Measurements from ENCODE around the gene ANKS6. TPM values are rescaled to one million over a fixed set of nuclear protein-coding genes. Genes with fewer than 3 reads are reported as not detected.

ANKS6 gene
- total and polyA plus RNA-seq, 10 of the 15 experiments (the other 5 are each of a cell fraction or from before 2014, with no cell fraction given): 2.0 to 16.2 (median 6.1) TPM

DNA sequence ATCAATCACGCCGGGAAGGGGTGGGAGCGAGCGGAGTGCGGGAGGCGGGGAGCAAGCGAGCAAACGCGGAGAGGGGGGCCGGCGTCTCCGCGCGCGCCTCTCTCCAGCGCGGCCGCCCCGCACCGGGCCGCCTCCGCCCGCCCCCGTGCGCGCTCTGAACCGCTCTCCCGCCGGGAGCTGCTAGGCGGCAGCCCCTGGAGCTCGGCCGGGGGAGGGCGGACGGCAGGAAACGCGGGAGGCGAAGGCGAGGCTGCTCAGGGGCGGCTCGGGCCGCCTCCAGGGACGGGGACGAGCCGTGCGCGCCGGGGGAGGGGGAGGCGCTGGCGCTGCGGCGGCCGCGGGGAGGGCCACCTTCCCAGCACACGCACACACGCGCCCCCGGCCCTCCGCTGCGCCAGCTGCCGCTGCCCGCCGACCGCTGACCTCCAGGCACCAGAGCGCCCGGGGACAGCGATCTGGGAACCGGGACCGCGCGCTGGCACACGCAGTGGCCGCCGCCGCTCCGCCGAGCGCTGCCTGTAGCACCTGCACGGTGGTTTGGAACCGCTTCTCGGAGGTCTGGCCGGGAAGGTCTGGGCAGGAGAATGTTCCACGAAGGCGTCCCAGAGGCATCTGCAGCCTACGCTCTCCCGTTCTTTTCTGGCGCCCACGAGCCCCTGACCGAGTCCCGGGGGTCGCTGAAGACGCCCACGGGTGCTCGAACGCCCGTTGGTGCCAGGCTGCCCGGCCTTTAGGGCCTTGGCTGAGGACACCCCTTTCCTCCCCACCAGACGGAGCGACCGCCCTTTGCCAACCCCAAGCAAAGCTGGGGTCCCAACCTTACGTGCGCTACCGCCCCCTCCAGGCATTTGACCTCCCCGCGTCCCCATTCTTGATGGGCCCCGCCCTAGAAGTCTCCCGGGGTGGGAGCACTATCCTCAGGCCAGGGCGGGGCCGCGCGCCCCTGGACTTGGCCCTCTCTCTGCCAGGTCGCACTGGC, 87.1 kb downstream of the ANKS6 start, which contains the start of gene GABBR2:
GABBR2 (minus strand) TSS at position 3 of the 979 bp plus-strand sequence. CDS start 198 bp downstream, outside the sequence.
- WGBS (ENCODE audit: insufficient coverage, insufficient replicate concordance, low lambda C conversion rate, missing lambda C conversion rate): 30% methylated on average over 65 of the region's 111 CpGs
- Histone ChIP-seq H3K4me1 (ENCODE audit: control insufficient read depth, insufficient read depth, low read length) (no peaks in the 10 kb centered on the region), H2AFZ (ENCODE audit: control insufficient read depth, low read depth, low read length) (no peak within 1 kb of the TSS), H3K9me3 (replicated peaks; ENCODE audit: control insufficient read depth, insufficient read depth, low read length) (no peaks in the 10 kb centered on the region), H3K27ac (ENCODE audit: control insufficient read depth, insufficient read depth) (no peak within 1 kb of the TSS), H3K79me2 (ENCODE audit: control insufficient read depth, insufficient read depth, low read length) (no peaks in the 10 kb centered on the region), H4K20me1 (ENCODE audit: control insufficient read depth, insufficient read depth) (no peaks in the 10 kb centered on the region), H3K4me2 (ENCODE audit: control insufficient read depth, insufficient read depth) (no peak within 1 kb of the TSS), H3K36me3 (ENCODE audit: control insufficient read depth in 2 of 2, insufficient read depth in 2 of 2, low read length in 1 of 2) (no peaks in the 10 kb centered on the region), H3K4me3 (no peak within 1 kb of the TSS), H3K27me3 (replicated peaks in 1 of 2; ENCODE audit: control insufficient read depth in 2 of 2, insufficient read depth in 2 of 2, low read length in 1 of 2) (peaks cover 4 to 12% of the 10 kb centered on the region in 2 experiments; a peak in 3 of 4 replicates), H3K9ac (ENCODE audit: control insufficient read depth, insufficient read depth, low read length) (no peak within 1 kb of the TSS)
- ChIA-PET CTCF (no interaction called here), POLR2A (no interaction called here), RAD21 (ENCODE audit: unreplicated experiment) (no interaction called here), SMC1A (ENCODE audit: uncharacterized antibody, unreplicated experiment) (no interaction called here)
- BruUV-seq (replicated peaks): no TSS peak
- DNase-seq (ENCODE audit: low read depth, low spot score) (no peak), FAIRE-seq (no peak), ATAC-seq (no peak)
- TF ChIP-seq HDAC6 (IDR thresholded peaks at IDR 0.05; ENCODE audit: unreplicated experiment) (peak; percentile 69), MTA2 (IDR thresholded peaks at IDR 0.05; ENCODE audit: low read depth) (no peak), EED (IDR thresholded peaks at IDR 0.05; ENCODE audit: low read depth) (no peak)
- intact Hi-C loops (cut with micrococcal nuclease; ENCODE audit: unreplicated experiment) (no loop called here), in situ Hi-C loops (cut with MboI) (no loop called here)

DNA sequence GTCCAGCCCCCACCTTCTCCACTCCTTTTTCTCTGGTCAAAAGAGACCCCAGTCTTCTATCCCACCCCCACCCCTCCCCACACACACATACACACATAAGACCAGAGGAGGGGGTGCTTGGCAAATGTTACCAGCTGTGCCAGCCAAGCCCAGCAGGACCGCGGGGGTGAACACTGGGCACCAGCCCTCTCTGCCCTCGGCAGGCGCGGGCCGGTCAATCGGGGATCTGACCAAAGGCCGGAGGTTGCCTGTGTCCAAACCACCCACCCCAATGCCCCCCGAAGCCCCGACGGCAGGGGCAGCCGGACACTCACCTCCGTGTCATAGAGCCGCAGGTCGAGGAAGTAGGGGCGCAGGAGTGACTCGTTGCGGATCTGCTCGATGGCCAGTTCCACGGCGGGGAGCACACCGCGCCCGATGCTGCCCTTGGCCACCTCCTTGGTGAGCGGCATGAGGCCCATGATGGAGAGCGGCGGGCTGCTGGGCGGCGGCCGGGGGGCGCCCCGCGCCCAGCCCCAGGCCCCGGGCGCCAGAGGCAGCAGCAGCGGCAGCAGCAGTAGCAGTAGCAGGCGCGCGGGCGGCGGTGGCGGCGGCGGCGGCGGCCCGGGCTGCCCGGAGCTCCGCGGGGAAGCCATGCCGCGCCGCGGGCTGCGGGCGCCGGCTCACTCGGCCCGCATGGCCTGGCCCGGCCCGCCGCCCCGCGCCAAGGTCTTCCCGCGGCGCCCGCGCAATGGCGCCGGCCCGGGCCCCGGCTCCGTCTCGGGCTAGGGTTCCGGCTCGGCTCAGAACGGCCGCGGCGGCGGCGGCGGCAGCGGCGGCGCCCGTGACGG, 88.0 kb downstream of the ANKS6 start:
- ChIA-PET CTCF (no interaction called here), POLR2A (no interaction called here), RAD21 (ENCODE audit: unreplicated experiment) (interaction anchor here (0.7 kb wide), 1 partner anchor 472 kb away, joined by 5 read pairs; no protein-coding TSS in a partner anchor), SMC1A (ENCODE audit: uncharacterized antibody, unreplicated experiment) (no interaction called here)
- no peaks in the 10 kb centered on the region for H3K36me3 ChIP-seq (ENCODE audit: control insufficient read depth in 2 of 2, insufficient read depth in 2 of 2, low read length in 1 of 2)
- in situ Hi-C loops (cut with MboI): no loop called here
- H4K20me1 ChIP-seq (ENCODE audit: control insufficient read depth, insufficient read depth): no peaks in the 10 kb centered on the region
- FAIRE-seq (no peak), ATAC-seq (no peak), DNase-seq (ENCODE audit: low read depth, low spot score) (no peak)
- H3K27ac ChIP-seq (ENCODE audit: control insufficient read depth, insufficient read depth): no peak overlapping the region
- H2AFZ ChIP-seq (ENCODE audit: control insufficient read depth, low read depth, low read length): no peak overlapping the region
- no peak overlapping the region for H3K9ac ChIP-seq (ENCODE audit: control insufficient read depth, insufficient read depth, low read length)
- H3K4me1 ChIP-seq (ENCODE audit: control insufficient read depth, insufficient read depth, low read length): no peaks in the 10 kb centered on the region
- intact Hi-C loops (cut with micrococcal nuclease; ENCODE audit: unreplicated experiment): no loop called here
- H3K4me3 ChIP-seq: no peak overlapping the region
- H3K9me3 ChIP-seq (replicated peaks; ENCODE audit: control insufficient read depth, insufficient read depth, low read length): no peaks in the 10 kb centered on the region
- H3K4me2 ChIP-seq (ENCODE audit: control insufficient read depth, insufficient read depth): no peak overlapping the region
- peaks cover 3 to 12% of the 10 kb centered on the region in 2 experiments; a peak in 3 of 4 replicates for H3K27me3 ChIP-seq (replicated peaks in 1 of 2; ENCODE audit: control insufficient read depth in 2 of 2, insufficient read depth in 2 of 2, low read length in 1 of 2)
- H3K79me2 ChIP-seq (ENCODE audit: control insufficient read depth, insufficient read depth, low read length): no peaks in the 10 kb centered on the region
- WGBS (ENCODE audit: insufficient coverage, insufficient replicate concordance, low lambda C conversion rate, missing lambda C conversion rate): 34% methylated on average over 33 of the region's 89 CpGs
- BruUV-seq (replicated peaks): no TSS peak
- TF ChIP-seq, protein P1, sequence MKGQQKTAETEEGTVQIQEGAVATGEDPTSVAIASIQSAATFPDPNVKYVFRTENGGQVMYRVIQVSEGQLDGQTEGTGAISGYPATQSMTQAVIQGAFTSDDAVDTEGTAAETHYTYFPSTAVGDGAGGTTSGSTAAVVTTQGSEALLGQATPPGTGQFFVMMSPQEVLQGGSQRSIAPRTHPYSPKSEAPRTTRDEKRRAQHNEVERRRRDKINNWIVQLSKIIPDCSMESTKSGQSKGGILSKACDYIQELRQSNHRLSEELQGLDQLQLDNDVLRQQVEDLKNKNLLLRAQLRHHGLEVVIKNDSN (IDR thresholded peaks at IDR 0.05; ENCODE audit: borderline replicate concordance, extremely low read length, insufficient read depth, low read depth, low read length): no peak
- TF ChIP-seq MEF2B (IDR thresholded peaks at IDR 0.05; ENCODE audit: partially characterized antibody, poor library complexity, severe bottlenecking) (no peak), YY1 (IDR thresholded peaks at IDR 0.05; ENCODE audit: low read depth, low read length) (no peak), IKZF1 (conservative IDR thresholded peaks at IDR 0.05) (no peak), SREBF2 (IDR thresholded peaks at IDR 0.05; ENCODE audit: low read length) (no peak), SREBF1 (IDR thresholded peaks at IDR 0.05; ENCODE audit: low read length) (no peak), LARP7 (IDR thresholded peaks at IDR 0.05) (no peak), JUNB (IDR thresholded peaks at IDR 0.05) (no peak), KDM1A (IDR thresholded peaks at IDR 0.05; ENCODE audit: borderline replicate concordance) (no peak), SUZ12 (IDR thresholded peaks at IDR 0.05; ENCODE audit: unreplicated experiment) (no peak)
- TF ChIP-seq, protein P2, sequence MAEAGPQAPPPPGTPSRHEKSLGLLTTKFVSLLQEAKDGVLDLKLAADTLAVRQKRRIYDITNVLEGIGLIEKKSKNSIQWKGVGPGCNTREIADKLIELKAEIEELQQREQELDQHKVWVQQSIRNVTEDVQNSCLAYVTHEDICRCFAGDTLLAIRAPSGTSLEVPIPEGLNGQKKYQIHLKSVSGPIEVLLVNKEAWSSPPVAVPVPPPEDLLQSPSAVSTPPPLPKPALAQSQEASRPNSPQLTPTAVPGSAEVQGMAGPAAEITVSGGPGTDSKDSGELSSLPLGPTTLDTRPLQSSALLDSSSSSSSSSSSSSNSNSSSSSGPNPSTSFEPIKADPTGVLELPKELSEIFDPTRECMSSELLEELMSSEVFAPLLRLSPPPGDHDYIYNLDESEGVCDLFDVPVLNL (IDR thresholded peaks at IDR 0.05; ENCODE audit: low read depth, low read length): no peak
